H9 (cell line): ENCODE measurements around the gene AXIN1. TPM values are rescaled to one million over a fixed set of nuclear protein-coding genes. Genes with fewer than 3 reads are reported as not detected.

Experiments used
- DNase-seq: peaks from one replicate; pipeline ENCODE4 v3.0.0-alpha.2; 2017
- H2AFZ ChIP-seq: one replicate; pipeline ENCODE4 v1.6.1; 2013; ENCODE audit warnings: mild to moderate bottlenecking, low read length, control low read depth, moderate library complexity
- H2AK5ac ChIP-seq: 2 replicates; pipeline ENCODE4 v1.6.1; 2013; ENCODE audit warnings: low read length, control low read depth, mixed read lengths; ENCODE audit not compliant: insufficient read length
- H2BK120ac ChIP-seq: one replicate; pipeline ENCODE4 v1.6.1; 2013; ENCODE audit warnings: low read depth, mild to moderate bottlenecking, low read length, control low read depth, inconsistent platforms; ENCODE audit not compliant: poor library complexity, severe bottlenecking
- H2BK12ac ChIP-seq: 2 replicates; pipeline ENCODE4 v1.6.1; 2013; ENCODE audit warnings: low read length, control low read depth, mixed read lengths, low read depth; ENCODE audit not compliant: insufficient read length
- H2BK15ac ChIP-seq: 2 replicates; pipeline ENCODE4 v1.6.1; 2013; ENCODE audit warnings: low read depth, low read length, control low read depth
- H2BK20ac ChIP-seq: one replicate; pipeline ENCODE4 v1.6.1; 2013; ENCODE audit warnings: low read depth, mild to moderate bottlenecking, low read length, control low read depth, inconsistent platforms; ENCODE audit not compliant: poor library complexity, severe bottlenecking
- H2BK5ac ChIP-seq: 2 replicates; pipeline ENCODE4 v1.6.1; 2013; ENCODE audit warnings: low read length, control low read depth, mixed read lengths; ENCODE audit not compliant: insufficient read length
- H3K14ac ChIP-seq: 2 replicates; pipeline ENCODE4 v1.6.1; 2013; ENCODE audit warnings: low read length, control low read depth; ENCODE audit not compliant: insufficient read depth
- H3K18ac ChIP-seq: 2 replicates; pipeline ENCODE4 v1.6.1; 2013; ENCODE audit warnings: low read depth, mild to moderate bottlenecking, mixed read lengths, low read length, control low read depth; ENCODE audit not compliant: insufficient read length
- H3K23ac ChIP-seq: 2 replicates; pipeline ENCODE4 v1.6.1; 2013; ENCODE audit warnings: low read length, control low read depth, mixed read lengths, low read depth; ENCODE audit not compliant: insufficient read length
- H3K23me2 ChIP-seq: 2 replicates; pipeline ENCODE4 v1.6.1; 2013; ENCODE audit warnings: low read depth, mild to moderate bottlenecking, mixed read lengths, low read length, control low read depth; ENCODE audit not compliant: insufficient read length, poor library complexity, severe bottlenecking
- H3K27ac ChIP-seq: 2 replicates; pipeline ENCODE4 v1.5.1; 2013; ENCODE audit warnings: low read length, control low read depth, mixed read lengths, low read depth; ENCODE audit not compliant: insufficient read length
- H3K27me3 ChIP-seq: 2 replicates; pipeline ENCODE4 v1.6.1; 2013; ENCODE audit warnings: low read length, control low read depth, inconsistent platforms; ENCODE audit not compliant: insufficient read depth
- H3K4ac ChIP-seq: 2 replicates; pipeline ENCODE4 v1.6.1; 2013; ENCODE audit warnings: low read depth, mild to moderate bottlenecking, control low read depth, inconsistent platforms, low read length, moderate library complexity
- H3K4me1 ChIP-seq: 2 replicates; pipeline ENCODE4 v1.6.1; 2013; ENCODE audit warnings: low read length, control low read depth, inconsistent platforms; ENCODE audit not compliant: insufficient read depth
- H3K4me2 ChIP-seq: 2 replicates; pipeline ENCODE4 v1.6.1; 2013; ENCODE audit warnings: low read length, control low read depth, mixed read lengths; ENCODE audit not compliant: insufficient read length, insufficient read depth
- H3K56ac ChIP-seq: 2 replicates; pipeline ENCODE4 v1.6.1; 2013; ENCODE audit warnings: low read depth, mild to moderate bottlenecking, mixed read lengths, low read length, control low read depth; ENCODE audit not compliant: insufficient read length
- H3K79me1 ChIP-seq: 2 replicates; pipeline ENCODE4 v1.6.1; 2013; ENCODE audit warnings: low read depth, mild to moderate bottlenecking, moderate library complexity, low read length, control low read depth, inconsistent platforms; ENCODE audit not compliant: insufficient read depth, poor library complexity, severe bottlenecking
- H3K79me2 ChIP-seq: 2 replicates; pipeline ENCODE4 v1.6.1; 2013; ENCODE audit warnings: low read length, control low read depth, inconsistent platforms; ENCODE audit not compliant: insufficient read depth
- H3K9ac ChIP-seq: 2 replicates; pipeline ENCODE4 v1.6.1; 2013; ENCODE audit warnings: low read length, control low read depth, mixed read lengths; ENCODE audit not compliant: insufficient read length; ENCODE audit errors: extremely low read depth
- H3K9me3 ChIP-seq: one replicate; pipeline ENCODE4 v1.6.1; 2013; ENCODE audit warnings: low read depth, low read length, inconsistent platforms; ENCODE audit not compliant: control insufficient read depth
- H3T11ph ChIP-seq: one replicate; pipeline ENCODE4 v1.6.1; 2013; ENCODE audit warnings: mild to moderate bottlenecking, low read length, control low read depth, inconsistent platforms
- H4K20me1 ChIP-seq: one replicate; pipeline ENCODE4 v1.6.1; 2013; ENCODE audit not compliant: control insufficient read depth, insufficient read length, insufficient read depth
- H4K5ac ChIP-seq: 2 replicates; pipeline ENCODE4 v1.6.1; 2013; ENCODE audit warnings: low read depth, mild to moderate bottlenecking, mixed read lengths, low read length, control low read depth; ENCODE audit not compliant: insufficient read length
- H4K8ac ChIP-seq: replicated peaks from 2 replicates; pipeline ENCODE4 v1.6.1; 2013; ENCODE audit warnings: low read length, control low read depth, mixed read lengths, low read depth; ENCODE audit not compliant: insufficient read length
- H4K91ac ChIP-seq: 2 replicates; pipeline ENCODE4 v1.6.1; 2013; ENCODE audit warnings: low read depth, mild to moderate bottlenecking, moderate library complexity, mixed read lengths, low read length, control low read depth; ENCODE audit not compliant: insufficient read length
- H3K27ac Mint-ChIP-seq, 3 experiments: 2 replicates in 2 of 3; 3 replicates in 1 of 3; pipeline ENCODE4 v1.8.0; 2020 to 2021; ENCODE audit warnings: mixed read lengths in 3 of 3, mild to moderate bottlenecking in 1 of 3, moderate library complexity in 1 of 3
- H3K27me3 Mint-ChIP-seq: 2 replicates; pipeline ENCODE4 v1.8.0; 2021; ENCODE audit warnings: low read depth, mild to moderate bottlenecking, moderate library complexity, mixed read lengths
- H3K36me3 Mint-ChIP-seq, 3 experiments: 2 replicates in 2 of 3; 3 replicates in 1 of 3; pipeline ENCODE4 v1.8.0; 2020 to 2021; ENCODE audit warnings: low read depth in 3 of 3, mixed read lengths in 3 of 3; ENCODE audit not compliant: insufficient read depth in 1 of 3
- H3K4me1 Mint-ChIP-seq, 2 experiments: 2 replicates each; pipeline ENCODE4 v1.8.0; 2020; ENCODE audit warnings: mixed read lengths in 2 of 2
- H3K4me3 Mint-ChIP-seq, 2 experiments: 2 replicates in 1 of 2; 3 replicates in 1 of 2; pipeline ENCODE4 v1.8.0; 2020 to 2021; ENCODE audit warnings: mild to moderate bottlenecking in 2 of 2, mixed read lengths in 2 of 2, moderate library complexity in 1 of 2
- H3K9me3 Mint-ChIP-seq, 2 experiments: 2 replicates in 1 of 2; 3 replicates in 1 of 2; pipeline ENCODE4 v1.8.0; 2020; ENCODE audit warnings: mild to moderate bottlenecking in 2 of 2, mixed read lengths in 2 of 2, moderate library complexity in 1 of 2
- CTCF ChIP-seq: fragments of 200-600 bp; sonication (generic); conservative IDR thresholded peaks from 3 replicates; pipeline ENCODE4 v1.8.0; 2021; ENCODE audit warnings: antibody characterized with exemption, mild to moderate bottlenecking
- WGBS: extraction: QIAGEN DNeasy Blood & Tissue Kit; methylation state at CpG from one replicate; pipeline ENCODE4 v1.1.7; 2013; ENCODE audit warnings: missing lambda C conversion rate, low lambda C conversion rate, mixed read lengths; ENCODE audit not compliant: insufficient read length; ENCODE audit errors: extremely low coverage; 5-methylcytosine and 5-hydroxymethylcytosine counted together
- total RNA-seq: library from RNA; stranded (reverse); gene quantifications from 2 replicates; pipeline ENCODE4 v1.2.1, GENCODE V29; 2021

Gene AXIN1
- total RNA-seq, 1 experiment from 2014 or later = 50.9 TPM

GRCh38 chr16:296276-296675, 56.2 kb downstream of the AXIN1 start:
- H3K36me3 Mint-ChIP-seq = peaks cover 10 to 36% (median 27%) of the 10 kb centered on the region in 3 experiments; a peak in 6 of 7 replicates
- no peak overlapping the region for H2BK15ac ChIP-seq
- no peak overlapping the region for H3K14ac ChIP-seq
- no peak overlapping the region for H2BK12ac ChIP-seq
- no peak overlapping the region for H3K4me2 ChIP-seq
- H3K4me3 Mint-ChIP-seq = no peak overlapping the region
- no CpG with 5 or more reads among the region's 14 CpGs for WGBS
- H3K79me1 ChIP-seq = no peaks in the 10 kb centered on the region
- no peak overlapping the region for H2BK5ac ChIP-seq
- no peak overlapping the region for H2AFZ ChIP-seq
- no peak overlapping the region for H2AK5ac ChIP-seq
- no peaks in the 10 kb centered on the region for H3K9me3 Mint-ChIP-seq
- H4K5ac ChIP-seq = no peak overlapping the region
- H3K9me3 ChIP-seq = no peaks in the 10 kb centered on the region
- no peak overlapping the region for H2BK20ac ChIP-seq
- H4K8ac ChIP-seq = no peak overlapping the region
- no peaks in the 10 kb centered on the region for H3K27me3 Mint-ChIP-seq
- H4K20me1 ChIP-seq = no peaks in the 10 kb centered on the region
- no peak overlapping the region for H3K9ac ChIP-seq
- no peak overlapping the region for H3K27ac ChIP-seq
- no peak overlapping the region for H3K18ac ChIP-seq
- no peak overlapping the region for H3K56ac ChIP-seq
- DNase-seq = no peak
- no peaks in the 10 kb centered on the region for H3K79me2 ChIP-seq
- no peak overlapping the region for H4K91ac ChIP-seq
- no peaks in the 10 kb centered on the region for H3K4me1 Mint-ChIP-seq
- no peak overlapping the region for H2BK120ac ChIP-seq
- TF ChIP-seq CTCF = no peak
- no peaks in the 10 kb centered on the region for H3K27me3 ChIP-seq
- no peak overlapping the region for H3K23ac ChIP-seq
- H3K4me1 ChIP-seq = no peaks in the 10 kb centered on the region
- H3K23me2 ChIP-seq = no peaks in the 10 kb centered on the region
- H3K4ac ChIP-seq = no peak overlapping the region
- no peak overlapping the region for H3T11ph ChIP-seq
- H3K27ac Mint-ChIP-seq = no peak overlapping the region
